Stimulated activated CD4-positive, alpha-beta T cell treated with anti-CD3 and anti-CD28 coated beads, TNF-alpha, amount 100 ng/mL, for 24 hours (primary cell): ENCODE data around the gene LSM4.
"Not testable (repeated sequence)": the region's sequence is repeated elsewhere in the genome, so short reads cannot be mapped to it uniquely, and the experiment has no call there.

Source experiments
- DNase-seq, 3 experiments: peaks; one replicate each; pipeline ENCODE4 v3.0.0-alpha.2; 2020; ENCODE audit warnings: low read depth in 3 of 3

Gene LSM4

DNA sequence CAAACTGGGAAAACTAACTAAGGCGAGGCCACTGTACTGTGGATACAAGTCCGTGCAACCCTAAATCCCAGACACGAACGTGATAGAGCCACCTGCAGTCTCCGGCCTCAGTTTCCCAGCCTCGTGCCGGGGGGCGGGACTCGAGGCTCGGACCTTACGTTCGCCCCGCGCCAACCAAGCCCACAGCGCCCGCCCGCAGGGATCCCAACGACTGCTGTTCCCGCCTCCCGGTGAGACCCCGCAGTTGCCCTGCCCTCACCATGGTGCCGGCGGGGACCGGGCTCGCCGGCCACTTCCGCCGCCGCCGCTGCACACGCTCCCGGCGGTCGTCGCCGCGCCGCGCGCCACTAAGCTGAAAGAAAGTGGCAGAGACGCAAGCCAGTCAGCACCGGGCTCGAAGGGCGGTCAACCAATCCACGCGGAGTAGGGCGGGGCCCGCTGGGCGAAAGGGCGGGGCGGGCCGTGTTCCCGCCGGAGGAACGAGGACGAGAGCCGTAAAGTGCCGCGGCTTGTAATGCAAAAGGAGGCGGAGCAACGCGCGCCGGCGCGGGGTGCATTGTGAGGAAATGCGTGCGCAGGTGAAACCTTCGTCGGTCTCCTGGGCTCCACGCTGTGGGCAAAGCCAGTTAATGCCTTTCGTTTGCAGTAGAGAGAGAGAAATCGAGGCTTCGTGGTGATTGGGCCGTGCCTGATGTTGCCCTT lies at the start of gene LSM4:
Gene LSM4, minus strand, starts transcription at position 318 of the 702 bp plus-strand sequence. Its CDS starts 56 bp downstream, at position 262.
- DNase-seq, result peak; percentile 98 to 100 (median 99)

DNA sequence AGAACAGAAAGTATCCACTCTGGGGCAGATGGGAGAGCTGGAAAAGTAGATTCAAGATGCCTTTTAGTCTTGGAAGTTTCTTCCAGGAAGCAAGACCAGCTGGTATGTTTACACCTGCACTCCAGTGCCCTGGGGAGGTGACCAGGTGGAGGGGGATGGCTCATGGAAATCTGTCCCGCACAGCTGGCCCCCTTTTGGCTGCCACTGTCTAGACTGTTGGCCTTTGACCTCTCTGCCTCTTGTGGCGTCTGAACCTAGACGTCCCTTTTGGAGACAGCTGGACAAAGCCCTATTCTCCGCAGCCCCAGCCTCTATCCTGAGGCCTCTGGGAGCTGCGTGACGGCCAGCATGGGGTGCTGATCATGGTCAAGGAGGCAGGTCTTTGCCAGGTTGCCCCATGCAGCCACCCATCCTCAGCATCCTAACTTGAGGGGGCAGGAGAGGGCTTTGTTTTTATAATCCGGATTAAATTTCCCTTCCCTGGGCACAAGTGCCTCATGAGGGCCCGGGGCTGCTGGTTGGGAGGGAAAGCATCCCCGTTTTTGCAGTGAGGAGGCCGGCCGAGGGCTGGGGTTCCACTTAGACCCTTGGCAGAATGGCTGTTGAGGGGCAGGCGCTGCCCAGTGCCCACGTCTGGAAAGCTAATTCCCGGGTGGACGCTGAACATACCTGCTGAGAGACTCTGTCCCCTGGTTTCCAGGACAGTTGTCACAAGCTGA lies 45.8 kb upstream of the LSM4 start:
- DNase-seq, result no peak

DNA sequence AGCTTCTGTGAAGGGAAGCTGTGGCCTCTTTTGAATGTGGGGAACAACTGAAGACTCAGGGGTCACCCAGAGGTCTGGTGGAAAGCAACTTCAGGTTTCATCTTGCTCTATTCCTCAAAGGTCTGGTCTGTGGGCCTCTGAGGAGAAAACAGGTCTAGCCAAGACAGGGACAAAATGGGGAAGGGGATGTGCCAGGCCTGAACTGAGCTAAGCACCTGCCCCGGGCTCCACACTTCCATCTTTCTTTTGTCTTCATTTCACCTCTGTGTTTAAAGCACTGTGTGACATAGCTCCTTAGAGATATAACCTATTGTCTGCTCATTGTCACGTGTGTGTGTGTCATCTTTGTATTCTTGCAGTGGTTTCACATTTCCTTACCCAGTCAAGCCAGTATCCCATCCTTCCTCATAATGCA lies 43.2 kb upstream of the LSM4 start:
- no peak for DNase-seq

DNA sequence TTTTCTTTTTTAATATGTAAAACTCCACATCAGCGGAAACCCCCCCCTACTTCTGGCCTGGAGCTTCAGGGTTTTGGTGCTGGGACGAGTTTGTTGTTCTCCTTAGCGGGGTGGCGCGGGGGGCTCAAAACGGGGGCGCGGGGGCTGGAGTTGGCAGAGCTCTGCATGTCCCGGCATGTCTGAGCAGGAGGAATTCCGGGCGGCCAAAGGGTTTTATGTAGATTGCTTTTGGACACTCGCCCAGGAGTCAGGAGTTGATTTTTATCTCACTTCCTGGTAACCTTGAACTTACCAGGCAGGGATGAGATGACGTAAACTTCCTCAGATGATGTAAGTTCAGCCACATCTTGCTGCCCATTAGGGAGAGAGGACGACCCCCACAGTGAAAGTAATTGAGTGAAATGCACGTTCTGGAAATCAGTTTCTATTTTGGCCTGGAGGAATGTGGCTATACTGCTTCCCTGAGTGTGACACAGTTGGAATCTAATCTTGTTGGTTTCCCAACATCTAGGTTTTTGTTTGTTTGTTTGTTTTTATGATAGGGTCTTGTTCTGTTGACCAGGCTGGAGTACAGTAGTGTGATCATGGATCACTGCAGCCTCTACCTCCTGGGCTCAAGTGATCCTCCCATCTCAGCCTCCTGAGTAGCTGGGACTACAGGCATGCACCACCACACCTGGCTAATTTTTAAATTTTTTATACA lies 42.1 kb upstream of the LSM4 start:
- DNase-seq, result no peak

DNA sequence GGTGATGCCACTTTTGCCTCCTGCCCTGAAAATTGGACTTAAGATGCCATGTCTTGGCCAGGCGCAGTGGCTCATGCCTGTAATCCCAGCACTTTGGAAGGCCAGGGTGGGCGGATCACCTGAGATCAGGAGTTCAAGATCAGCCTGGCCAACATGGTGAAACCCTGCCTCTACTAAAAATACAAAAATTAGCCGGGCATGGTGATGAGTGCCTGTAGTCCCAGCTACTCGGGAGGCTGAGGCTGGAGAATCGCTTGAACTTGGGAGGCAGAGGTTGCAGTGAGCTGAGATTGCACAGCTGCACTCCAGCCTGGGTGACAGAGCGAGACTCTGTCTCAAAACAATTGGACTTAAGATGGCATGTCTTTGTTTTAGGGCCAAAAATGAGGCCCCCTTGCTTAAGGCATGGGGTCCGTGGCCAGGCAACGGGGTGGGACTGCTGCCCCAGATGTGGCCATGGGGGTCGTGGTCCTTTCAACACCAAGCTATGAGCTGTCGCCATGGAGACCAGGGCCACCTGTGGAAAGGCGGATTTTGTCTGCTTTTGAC lies 41.5 kb upstream of the LSM4 start:
- not testable (repeated sequence) for DNase-seq

DNA sequence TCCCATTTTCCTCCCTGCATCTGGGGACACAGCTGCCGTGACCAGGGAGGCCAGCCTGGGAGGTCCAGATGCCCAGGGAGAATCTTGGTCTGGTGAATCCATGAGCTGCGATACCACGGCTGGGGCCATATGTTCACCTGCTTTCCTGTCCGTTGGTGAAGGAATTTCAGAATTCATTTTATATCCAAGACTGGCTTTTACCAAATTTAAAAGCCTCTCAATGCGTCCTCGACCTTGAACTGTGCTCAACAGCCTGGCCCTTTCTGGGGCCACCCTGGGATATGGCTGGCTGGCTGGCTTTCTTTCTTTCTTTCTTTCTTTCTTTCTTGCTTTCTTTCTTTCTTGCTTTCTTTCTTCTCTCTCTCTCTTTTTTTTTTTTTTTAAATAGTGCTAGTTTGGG lies 40.9 kb upstream of the LSM4 start:
- no peak for DNase-seq

DNA sequence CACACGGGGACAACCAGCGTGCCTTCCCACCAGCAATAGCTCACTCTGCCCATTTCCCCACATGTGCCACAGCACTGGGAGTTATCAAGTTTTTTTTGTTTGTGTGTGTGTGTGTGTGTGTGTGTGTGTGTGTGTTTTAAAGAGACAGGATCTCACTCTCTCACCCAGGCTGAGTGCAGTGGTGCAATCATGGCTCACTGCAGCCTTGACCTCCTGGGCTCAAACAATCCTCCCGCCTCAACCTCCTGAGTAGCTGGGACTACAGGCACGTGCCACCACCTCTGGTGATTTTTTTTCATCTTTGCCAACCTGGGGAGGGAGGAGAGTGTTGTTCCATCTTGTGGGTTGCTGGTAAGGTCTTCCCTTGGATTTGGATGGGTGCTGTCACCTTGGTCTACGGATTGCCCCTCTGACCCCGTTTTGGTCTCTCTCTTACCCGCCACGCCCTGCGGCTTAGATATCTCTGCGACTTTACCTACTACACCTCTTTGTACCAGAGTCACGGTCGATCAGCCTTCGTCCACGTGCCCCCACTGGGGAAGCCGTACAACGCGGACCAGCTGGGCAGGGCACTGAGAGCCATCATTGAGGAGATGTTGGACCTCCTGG lies 40.2 kb upstream of the LSM4 start:
- no peak for DNase-seq

DNA sequence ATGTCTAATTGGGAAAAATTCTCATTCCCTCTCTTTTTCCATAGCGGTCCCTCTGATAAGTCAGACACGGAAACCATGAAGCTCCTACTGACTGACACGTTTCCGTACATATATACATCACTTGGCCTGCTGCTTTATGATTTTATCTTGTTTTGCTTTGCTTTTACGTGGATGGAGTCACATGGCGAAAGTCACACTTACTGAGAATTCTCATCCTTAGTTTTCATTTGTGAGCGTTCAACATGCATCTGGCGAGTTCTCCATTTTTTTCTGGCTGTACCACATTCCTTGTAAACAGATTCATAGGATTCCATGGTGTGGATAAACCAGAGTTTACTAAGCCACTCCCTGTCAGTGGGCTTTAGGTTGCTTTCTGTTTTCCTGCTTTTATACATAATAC lies 38.8 kb upstream of the LSM4 start:
- DNase-seq, result no peak

DNA sequence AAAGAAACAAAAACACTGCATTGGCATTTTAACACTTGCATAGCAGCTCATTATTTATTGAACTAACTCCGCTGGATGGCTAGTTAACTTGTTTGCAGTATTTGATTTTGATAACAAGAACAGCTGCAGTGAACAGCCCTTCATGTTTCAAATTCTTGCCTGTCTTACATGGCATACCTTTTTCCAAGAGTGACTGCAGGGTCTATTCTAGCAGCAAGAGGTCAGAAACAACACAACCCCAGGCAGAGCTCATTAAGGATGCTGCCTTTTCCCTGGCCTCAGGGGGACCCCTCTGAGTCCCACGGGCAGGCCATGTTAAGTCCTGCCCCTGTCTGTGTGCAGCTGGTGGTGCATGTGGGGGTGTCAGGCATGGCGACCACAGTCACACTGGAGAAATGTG lies 34.2 kb upstream of the LSM4 start:
- DNase-seq, result no peak

DNA sequence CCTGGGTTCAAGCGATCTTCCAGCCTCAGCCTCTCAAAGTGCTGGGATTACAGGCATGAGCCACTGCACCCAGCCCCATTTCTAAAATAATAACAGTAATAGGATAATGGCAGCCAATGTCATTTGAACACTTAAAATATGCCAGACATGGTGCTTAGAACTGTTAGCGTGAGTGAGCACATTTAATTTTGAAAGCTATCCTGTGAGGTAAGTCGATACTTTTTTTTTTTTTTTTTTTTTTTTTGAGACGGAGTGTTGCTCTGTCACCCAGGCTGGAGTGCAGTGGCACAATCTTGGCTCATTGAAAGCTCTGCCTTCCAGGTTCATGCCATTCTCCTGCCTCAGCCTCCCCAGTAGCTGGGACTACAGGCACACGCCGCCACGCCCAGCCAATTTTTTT lies 31.9 kb upstream of the LSM4 start:
- DNase-seq, result not testable (repeated sequence)

DNA sequence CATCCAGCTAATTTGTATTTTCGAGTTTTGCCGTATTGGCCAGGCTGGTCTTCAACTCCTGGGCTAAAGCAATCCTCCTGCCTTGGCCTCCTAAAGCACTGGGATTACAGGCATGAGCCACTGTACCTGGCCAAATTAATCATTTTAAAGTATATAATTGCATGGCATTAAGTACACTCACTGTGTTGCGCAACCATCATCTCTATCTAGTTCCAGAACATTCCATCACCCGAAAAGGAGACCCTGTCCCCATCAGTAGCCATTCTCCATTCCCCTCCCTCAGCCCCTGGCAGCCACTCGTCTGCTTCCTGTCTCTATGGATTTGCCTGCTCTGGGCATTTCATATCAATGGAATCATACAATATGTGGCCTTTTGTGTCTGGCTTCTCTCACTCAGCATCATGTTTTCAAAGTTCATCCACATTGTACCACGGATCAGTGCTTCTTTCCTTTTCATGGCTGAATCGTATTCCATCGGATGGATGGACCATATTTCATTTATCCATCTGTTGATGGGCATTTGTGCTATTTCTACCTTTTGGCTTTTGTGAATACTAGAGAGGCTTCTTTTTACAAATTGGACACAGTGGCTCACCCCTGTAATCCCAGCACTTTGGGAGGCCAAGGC lies 30.6 kb upstream of the LSM4 start:
- no peak for DNase-seq

DNA sequence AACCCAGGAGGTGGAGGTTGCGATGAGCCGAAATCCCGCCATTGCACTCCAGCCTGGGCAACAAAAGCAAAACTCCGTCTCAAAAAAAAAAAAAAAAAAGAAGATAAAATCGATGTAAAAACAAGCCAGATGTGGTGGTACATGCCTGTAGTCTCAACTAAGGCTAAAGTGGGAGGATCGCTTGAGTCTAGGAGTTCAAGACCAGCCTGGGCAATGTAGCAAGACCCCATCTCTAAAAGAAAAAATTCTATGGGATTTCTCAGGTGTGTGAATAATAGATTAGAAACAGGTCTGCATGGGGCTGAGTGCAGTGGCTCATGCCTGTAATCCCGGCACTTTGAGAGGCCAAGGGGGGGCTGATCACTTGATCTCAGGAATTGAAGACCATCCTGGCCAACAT lies 28.7 kb upstream of the LSM4 start:
- DNase-seq, result no peak

DNA sequence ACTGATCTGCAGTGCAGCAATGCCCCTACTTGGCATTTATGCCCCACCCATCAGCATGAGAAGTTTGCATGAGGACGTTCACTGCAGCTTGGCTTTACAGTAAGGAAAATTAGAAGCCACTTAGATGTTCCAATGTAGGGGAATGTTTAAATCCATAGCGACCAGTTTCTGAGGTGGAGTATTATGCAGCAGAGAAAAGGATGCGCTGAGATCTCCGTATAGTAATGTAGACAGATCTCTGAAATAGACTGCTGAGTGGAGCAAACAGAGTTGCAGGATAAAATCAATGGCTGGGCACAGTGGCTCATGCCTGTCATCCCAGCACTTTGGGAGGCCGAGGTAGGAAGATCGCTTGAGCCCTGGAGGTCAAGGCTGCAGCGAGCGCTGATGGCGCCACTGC lies 27.6 kb upstream of the LSM4 start:
- DNase-seq, result no peak

DNA sequence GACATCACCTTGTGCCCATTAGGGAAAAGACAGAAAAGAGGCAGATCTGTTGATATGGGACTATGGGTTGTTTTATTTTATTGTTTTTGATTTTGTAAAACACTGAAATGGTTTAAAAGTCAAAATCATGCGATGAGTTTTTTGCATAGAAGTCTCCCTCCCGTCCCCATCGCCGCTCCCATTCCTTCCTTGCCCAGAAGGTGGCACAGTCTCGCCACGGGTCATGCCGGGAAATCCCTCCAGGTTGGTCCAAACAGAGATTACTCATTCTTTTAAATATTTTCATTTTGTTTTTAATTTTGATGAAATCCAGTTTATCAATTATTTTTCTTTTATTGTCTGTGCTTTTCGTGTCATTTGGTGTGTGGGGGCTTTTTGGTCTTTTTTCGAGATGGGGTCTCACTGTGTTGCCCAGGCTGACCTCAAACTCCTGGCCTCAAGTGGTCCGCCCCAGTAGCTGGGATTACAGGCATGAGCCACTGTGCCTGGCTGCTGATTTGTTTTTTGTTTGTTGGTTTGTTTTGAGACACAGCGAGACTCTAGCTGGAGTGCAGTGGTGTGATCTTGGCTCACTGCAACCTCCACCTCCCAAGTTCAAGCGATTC lies 26.8 kb upstream of the LSM4 start:
- DNase-seq, result peak in 1 of 3 experiments; percentile 36

DNA sequence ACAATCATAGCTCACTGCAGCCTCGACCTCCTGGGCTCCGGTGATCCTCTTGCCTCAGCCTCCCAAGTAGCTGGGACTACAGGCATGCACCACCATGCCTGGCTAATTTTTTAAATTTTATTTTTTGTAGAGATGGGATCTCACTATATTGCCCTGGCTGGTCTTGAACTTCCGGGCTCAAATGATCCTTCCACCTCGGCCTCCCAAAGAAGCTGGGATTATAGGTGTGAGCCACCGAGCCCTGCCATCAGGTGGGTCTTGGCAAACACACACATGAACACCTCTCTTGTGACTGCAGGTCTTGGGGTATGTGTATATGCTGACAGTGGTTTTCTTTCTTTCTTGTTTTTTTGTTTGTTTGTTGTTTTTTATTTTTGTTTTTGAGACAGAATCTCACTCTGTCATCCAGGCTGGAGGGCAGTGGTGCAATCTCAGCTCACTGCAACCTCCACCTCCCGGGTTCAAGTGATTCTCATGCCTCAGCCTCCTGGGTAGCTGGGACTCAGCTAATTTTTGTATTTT lies 26.0 kb upstream of the LSM4 start:
- not testable (repeated sequence) for DNase-seq

DNA sequence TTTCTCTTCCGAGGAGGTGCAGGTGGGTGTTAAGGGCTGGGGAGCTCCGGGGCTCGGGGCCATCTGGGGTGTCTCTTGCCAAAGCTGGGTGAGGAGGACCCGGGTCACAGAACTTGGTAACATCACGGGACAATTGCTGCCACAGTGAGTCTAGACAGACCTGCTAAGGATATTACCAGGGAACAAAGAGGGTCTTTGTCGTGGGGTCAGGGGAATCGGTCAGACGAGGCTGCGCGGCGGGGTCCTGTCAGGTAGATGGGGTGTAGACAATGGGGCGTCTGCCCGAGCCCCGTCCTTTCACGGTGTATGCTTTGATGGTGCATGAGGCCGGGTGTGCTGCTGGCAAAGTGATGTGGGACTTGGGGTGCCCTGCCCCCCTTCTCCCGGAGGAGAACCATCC lies 25.3 kb upstream of the LSM4 start:
- no peak for DNase-seq

DNA sequence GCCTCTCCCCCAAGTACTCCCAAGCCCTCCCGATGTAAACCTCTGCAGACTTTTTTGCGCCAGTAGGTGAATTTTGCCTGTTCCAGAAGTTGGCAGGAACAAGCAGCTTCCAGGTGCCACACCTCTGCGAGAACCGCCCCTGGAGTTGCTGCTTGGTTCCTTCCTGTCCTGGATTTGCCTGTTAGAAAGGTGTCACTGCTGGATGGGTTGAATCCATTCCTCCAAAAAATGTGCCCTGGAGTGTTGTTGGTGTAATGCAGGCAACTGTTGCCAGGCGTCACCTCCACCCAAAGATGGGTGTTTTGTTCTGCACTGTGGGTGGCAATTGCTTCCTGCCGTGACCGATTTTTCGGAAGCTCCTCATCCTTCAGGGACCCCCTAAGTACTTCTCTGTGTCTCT lies 23.2 kb upstream of the LSM4 start:
- DNase-seq, result no peak

DNA sequence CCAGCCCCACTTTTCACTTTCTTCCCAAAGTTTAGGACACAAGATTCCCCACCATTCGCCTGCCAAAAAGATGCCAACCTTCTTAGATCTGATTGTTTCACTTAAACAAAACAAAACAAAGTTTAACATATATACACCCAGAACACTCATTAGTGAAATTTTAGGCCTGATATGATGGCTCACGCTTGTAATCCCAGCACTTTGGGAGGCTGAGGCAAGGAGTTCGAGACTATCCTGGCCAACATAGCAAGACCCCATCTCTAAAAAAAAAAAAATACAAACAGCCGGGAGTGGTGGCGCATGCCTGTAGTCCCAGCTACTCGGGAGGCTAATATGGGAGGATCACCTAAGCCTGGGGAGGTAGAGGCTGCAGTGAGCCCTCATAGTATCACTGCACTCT lies 22.4 kb upstream of the LSM4 start:
- no peak for DNase-seq

DNA sequence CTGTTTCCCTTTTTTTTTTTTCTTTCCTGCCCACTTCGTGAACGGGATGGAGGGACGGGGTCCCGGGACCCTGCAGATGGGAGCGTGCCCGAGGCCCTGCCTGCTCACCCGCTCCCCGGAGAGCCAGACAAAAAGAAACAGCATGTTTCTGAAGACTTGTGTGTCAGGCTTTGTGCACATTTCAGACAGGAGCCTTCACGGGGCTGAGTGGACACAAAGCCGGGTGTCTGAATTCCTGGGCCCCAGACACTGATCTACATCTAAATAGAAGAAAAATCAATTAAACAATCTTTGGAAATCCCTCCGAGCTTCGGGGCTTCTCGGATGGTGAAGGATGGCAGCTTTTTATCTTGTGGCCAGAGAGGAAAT lies 21.7 kb upstream of the LSM4 start:
- no peak for DNase-seq

DNA sequence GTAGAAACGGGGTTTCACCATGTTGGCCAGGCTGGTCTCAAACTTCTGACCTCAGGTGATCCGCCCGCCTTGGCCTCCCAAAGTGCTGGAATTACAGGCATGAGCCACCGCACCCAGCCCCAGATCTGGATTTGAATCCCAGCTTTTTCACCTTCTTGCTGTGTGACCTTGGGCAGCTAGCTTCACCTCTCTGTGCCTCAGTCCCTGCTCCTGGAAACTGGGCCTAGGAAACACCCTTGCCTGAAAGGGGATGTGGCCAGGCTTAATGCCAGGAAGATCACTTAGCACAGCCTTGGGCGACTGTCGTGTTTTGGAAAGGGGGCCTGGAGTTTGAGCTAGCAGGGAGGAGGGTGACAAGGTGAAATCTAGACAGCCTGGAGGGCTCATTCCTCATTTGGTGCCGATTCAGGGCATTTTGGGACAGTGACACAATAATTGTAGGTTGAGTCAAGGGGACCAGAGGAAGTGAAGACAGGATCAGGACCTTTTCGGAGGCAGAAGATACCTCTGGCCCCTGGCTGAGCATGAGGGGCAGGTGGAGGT lies 19.3 kb upstream of the LSM4 start:
- no peak for DNase-seq
